Stimulated activated effector memory CD8-positive, alpha-beta T cell treated with anti-CD3 and anti-CD28 coated beads, Interleukin-12 subunit alpha, Interleukin-12 subunit beta, amount 100 ng/mL, for 72 hours (primary cell): ENCODE data around the gene BAMBI.
A peak's percentile ranks its signal among the peaks of the same experiment; 100 is the strongest.
"Not testable (repeated sequence)": the region's sequence is repeated elsewhere in the genome, so short reads cannot be mapped to it uniquely, and the experiment has no call there.

ENCODE experiments used
- ATAC-seq: fragments of 150-1000 bp; cut with Tn5 transposase; 2 replicates; pipeline ENCODE4 v1.10.0; 2021
- DNase-seq, 2 donors: peaks; one replicate each; pipeline ENCODE4 v3.0.0; 2021 to 2022; ENCODE audit warnings: low spot score in 2 of 2
- H3K27ac Mint-ChIP-seq: one replicate; pipeline ENCODE4 v1.8.0; 2022; ENCODE audit warnings: mild to moderate bottlenecking, mixed read lengths
- H3K36me3 Mint-ChIP-seq: one replicate; pipeline ENCODE4 v1.8.0; 2022; ENCODE audit warnings: mild to moderate bottlenecking, mixed read lengths
- H3K4me1 Mint-ChIP-seq: one replicate; pipeline ENCODE4 v1.8.0; 2022; ENCODE audit warnings: mixed read lengths
- H3K4me3 Mint-ChIP-seq: one replicate; pipeline ENCODE4 v1.8.0; 2022; ENCODE audit warnings: mild to moderate bottlenecking, mixed read lengths
- H3K9me3 Mint-ChIP-seq: one replicate; pipeline ENCODE4 v1.8.0; 2022; ENCODE audit warnings: mixed read lengths

Gene BAMBI

DNA sequence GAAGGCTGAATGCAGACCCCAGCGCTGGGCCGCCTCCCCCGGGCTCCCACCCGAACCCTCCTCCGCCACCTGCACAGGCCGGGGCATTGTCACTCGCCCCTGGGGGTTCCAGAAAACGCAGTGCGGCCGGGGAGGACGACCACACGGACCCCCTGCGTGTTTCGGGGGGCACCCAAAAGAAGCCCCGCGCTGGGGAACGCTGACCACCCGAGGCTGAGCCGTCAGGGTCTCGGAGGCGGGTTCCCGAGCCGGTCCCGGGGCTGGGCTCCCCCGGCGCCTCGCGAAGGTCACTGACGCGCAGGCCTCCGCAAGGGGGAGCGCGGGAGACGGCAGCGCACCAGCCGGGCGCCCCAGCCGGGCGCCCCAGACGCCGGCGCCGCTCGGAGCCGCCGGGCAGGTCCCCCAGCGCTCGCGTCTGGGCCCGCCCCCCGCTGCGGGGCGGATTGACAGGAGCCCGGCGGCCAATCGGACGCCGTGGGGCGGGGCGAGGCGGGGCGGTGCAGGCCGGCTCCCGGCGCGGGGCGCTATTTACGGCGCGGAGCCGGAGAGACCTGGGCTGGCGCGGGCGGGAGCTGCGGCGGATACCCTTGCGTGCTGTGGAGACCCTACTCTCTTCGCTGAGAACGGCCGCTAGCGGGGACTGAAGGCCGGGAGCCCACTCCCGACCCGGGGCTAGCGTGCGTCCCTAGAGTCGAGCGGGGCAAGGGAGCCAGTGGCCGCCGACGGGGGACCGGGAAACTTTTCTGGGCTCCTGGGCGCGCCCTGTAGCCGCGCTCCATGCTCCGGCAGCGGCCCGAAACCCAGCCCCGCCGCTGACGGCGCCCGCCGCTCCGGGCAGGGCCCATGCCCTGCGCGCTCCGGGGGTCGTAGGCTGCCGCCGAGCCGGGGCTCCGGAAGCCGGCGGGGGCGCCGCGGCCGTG, at the start of gene BAMBI:
Gene BAMBI (plus strand): TSS at position 554 of the 920 bp plus-strand sequence. CDS start 377 bp downstream, outside the sequence.
- Mint-ChIP-seq H3K4me1 (peaks cover 23% of the 10 kb centered on the region), H3K36me3 (no peaks in the 10 kb centered on the region), H3K9me3 (no peaks in the 10 kb centered on the region), H3K4me3 (peak within 1 kb of the TSS; percentile 66), H3K27ac (no peak within 1 kb of the TSS)
- peak; percentile 85 to 89 for DNase-seq
- peak; percentile 99 for ATAC-seq

DNA sequence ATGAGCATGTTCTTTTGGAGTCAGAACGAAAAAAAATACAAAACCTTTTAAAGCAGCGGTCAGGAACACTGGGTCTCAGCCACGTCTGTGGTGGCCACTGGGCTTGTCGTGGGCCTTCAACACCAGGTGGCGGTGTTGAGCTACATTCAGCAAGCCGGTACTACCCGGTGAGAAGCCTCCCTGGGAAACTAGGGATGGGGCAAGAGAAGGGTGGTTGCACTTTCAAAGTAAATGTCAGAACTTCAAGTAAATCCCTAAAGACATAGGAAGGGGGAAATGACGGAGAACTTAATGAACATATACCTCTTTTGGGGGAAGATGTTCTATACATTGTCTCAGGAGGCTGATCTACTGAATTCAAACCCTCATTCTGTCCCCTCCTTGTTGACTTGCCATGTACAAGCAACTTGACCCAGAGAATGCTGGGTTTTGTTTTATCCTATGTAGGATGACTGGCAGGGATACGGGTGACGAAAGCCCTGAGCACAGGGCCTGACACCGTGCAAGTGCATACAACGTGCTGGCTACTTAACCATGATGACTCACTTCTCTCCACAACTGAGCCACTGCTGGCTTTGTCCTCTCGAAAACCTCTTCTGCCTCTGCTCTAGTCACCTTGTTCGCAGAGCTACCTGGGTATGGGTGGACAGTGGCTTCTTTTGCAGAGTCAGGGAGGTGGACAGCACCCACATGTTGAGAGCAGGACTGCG, 49.0 kb upstream of the BAMBI start:
- H3K9me3 Mint-ChIP-seq = no peaks in the 10 kb centered on the region
- peak; percentile 85 for ATAC-seq
- DNase-seq = peak; percentile 61 to 80
- H3K4me3 Mint-ChIP-seq = no peak overlapping the region
- H3K36me3 Mint-ChIP-seq = peaks cover 2% of the 10 kb centered on the region
- H3K27ac Mint-ChIP-seq = no peak overlapping the region
- peaks cover 23% of the 10 kb centered on the region for H3K4me1 Mint-ChIP-seq

GRCh38 chr10:28631896-28632583, 45.3 kb upstream of the BAMBI start:
- no peak overlapping the region for H3K4me3 Mint-ChIP-seq
- H3K4me1 Mint-ChIP-seq = peaks cover 15% of the 10 kb centered on the region
- H3K9me3 Mint-ChIP-seq = no peaks in the 10 kb centered on the region
- H3K36me3 Mint-ChIP-seq = no peaks in the 10 kb centered on the region
- DNase-seq = no peak
- H3K27ac Mint-ChIP-seq = no peak overlapping the region
- no peak for ATAC-seq

DNA sequence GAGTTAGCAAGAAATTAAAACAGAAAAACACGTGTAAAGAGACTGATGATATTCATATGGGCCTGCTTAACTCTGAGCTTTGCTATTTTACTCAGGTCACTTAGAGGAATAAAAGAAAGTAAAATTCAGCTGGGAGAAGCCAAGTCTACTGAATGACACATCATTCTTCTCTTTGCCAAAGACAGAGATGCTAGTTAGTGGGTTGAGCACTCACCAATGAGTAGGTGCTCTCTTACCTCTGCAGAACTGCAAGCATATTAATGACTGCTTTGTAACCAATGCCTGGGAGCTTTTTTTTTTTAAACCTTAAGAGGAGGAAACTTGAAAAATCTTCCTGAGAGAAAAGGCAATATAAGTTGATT, 44.8 kb upstream of the BAMBI start:
- H3K36me3 Mint-ChIP-seq = no peaks in the 10 kb centered on the region
- ATAC-seq = no peak

GRCh38 chr10:28633750-28634149, 43.6 kb upstream of the BAMBI start:
- no peak for ATAC-seq
- no peak for DNase-seq
- Mint-ChIP-seq H3K36me3 (no peaks in the 10 kb centered on the region), H3K9me3 (no peaks in the 10 kb centered on the region), H3K27ac (no peak overlapping the region), H3K4me1 (peaks cover 7% of the 10 kb centered on the region), H3K4me3 (no peak overlapping the region)

More for the DNA sequence above, 44.8 kb upstream of the BAMBI start:
- Mint-ChIP-seq H3K4me1 (peaks cover 15% of the 10 kb centered on the region), H3K27ac (no peak overlapping the region), H3K9me3 (no peaks in the 10 kb centered on the region), H3K4me3 (no peak overlapping the region)
- no peak for DNase-seq

- no peaks in the 10 kb centered on the region for H3K4me1 Mint-ChIP-seq
- H3K4me3 Mint-ChIP-seq = no peak overlapping the region
- no peaks in the 10 kb centered on the region for H3K36me3 Mint-ChIP-seq
- H3K9me3 Mint-ChIP-seq = no peaks in the 10 kb centered on the region
- no peak overlapping the region for H3K27ac Mint-ChIP-seq
- no peak for ATAC-seq
- DNase-seq = no peak
Measured at GRCh38 chr10:28637346-28637745, 40.0 kb upstream of the BAMBI start.

DNA sequence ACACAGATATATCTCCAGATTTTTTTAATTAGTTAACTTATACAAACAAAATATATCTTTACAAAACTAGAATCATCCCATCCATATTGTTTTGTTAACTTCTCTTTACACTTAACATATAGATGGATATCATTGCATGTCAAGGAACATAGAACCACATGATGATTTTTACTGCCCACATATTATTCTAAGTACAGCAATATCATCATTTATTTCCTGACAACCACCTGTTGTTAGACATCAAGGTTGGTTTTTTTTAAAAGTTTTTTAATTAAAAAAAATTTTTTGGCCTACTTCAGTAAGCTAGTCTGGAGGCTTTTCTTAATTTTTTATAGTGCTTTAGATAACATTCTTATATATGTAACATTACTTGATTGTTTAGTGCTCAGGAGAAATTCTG, 38.9 kb upstream of the BAMBI start:
- no peak overlapping the region for H3K27ac Mint-ChIP-seq
- no peaks in the 10 kb centered on the region for H3K4me1 Mint-ChIP-seq
- no peaks in the 10 kb centered on the region for H3K36me3 Mint-ChIP-seq
- no peak overlapping the region for H3K4me3 Mint-ChIP-seq
- DNase-seq (no peak), ATAC-seq (no peak)
- H3K9me3 Mint-ChIP-seq = no peaks in the 10 kb centered on the region

- Mint-ChIP-seq H3K4me3 (no peak overlapping the region), H3K27ac (no peak overlapping the region), H3K4me1 (no peaks in the 10 kb centered on the region), H3K9me3 (no peaks in the 10 kb centered on the region), H3K36me3 (no peaks in the 10 kb centered on the region)
- DNase-seq = no peak
- no peak for ATAC-seq
Measured at GRCh38 chr10:28640551-28640950, 36.8 kb upstream of the BAMBI start.

GRCh38 chr10:28644647-28645046, 32.7 kb upstream of the BAMBI start:
- ATAC-seq = peak; percentile 40
- no peaks in the 10 kb centered on the region for H3K36me3 Mint-ChIP-seq
- H3K4me3 Mint-ChIP-seq = no peak overlapping the region
- no peak overlapping the region for H3K27ac Mint-ChIP-seq
- no peaks in the 10 kb centered on the region for H3K9me3 Mint-ChIP-seq
- no peak for DNase-seq
- H3K4me1 Mint-ChIP-seq = no peaks in the 10 kb centered on the region

- DNase-seq = no peak
Measured at GRCh38 chr10:28652106-28652505, 25.2 kb upstream of the BAMBI start.

DNA sequence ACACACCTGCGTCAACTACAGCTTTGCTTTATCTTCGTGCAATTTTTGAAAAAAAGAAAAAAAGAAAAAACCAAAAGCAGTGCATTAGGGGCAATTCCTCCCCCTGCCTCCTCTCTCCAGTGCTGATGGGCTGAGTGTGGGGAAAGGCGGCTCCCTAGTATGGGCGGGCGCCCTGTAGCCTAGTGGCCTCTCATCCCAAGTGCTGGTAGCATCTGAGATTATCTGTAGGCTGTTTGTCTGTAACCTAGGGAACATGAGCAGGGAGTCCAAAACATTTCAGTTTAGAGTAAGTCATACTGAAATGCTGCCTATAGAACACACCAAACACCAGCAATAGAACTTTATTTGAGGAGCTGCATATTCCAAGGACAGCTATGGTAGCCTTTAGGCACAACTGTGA, 24.6 kb upstream of the BAMBI start:
- Mint-ChIP-seq H3K36me3 (no peaks in the 10 kb centered on the region), H3K4me1 (no peaks in the 10 kb centered on the region), H3K27ac (no peak overlapping the region), H3K4me3 (no peak overlapping the region), H3K9me3 (no peaks in the 10 kb centered on the region)
- ATAC-seq (no peak), DNase-seq (no peak)

More at GRCh38 chr10:28652106-28652505, 25.2 kb upstream of the BAMBI start:
- no peak overlapping the region for H3K27ac Mint-ChIP-seq
- no peak for ATAC-seq
- H3K9me3 Mint-ChIP-seq = no peaks in the 10 kb centered on the region
- H3K36me3 Mint-ChIP-seq = no peaks in the 10 kb centered on the region
- no peaks in the 10 kb centered on the region for H3K4me1 Mint-ChIP-seq
- H3K4me3 Mint-ChIP-seq = no peak overlapping the region

- not testable (repeated sequence) for DNase-seq, H3K4me3 Mint-ChIP-seq, H3K36me3 Mint-ChIP-seq, ATAC-seq, H3K4me1 Mint-ChIP-seq, H3K9me3 Mint-ChIP-seq, H3K27ac Mint-ChIP-seq
Measured at GRCh38 chr10:28658824-28659223, 18.5 kb upstream of the BAMBI start.

- DNase-seq = no peak
- Mint-ChIP-seq H3K36me3 (no peaks in the 10 kb centered on the region), H3K4me3 (no peak overlapping the region), H3K27ac (no peak overlapping the region), H3K4me1 (peaks cover 5% of the 10 kb centered on the region), H3K9me3 (no peaks in the 10 kb centered on the region)
- no peak for ATAC-seq
Measured at GRCh38 chr10:28661035-28661434, 16.3 kb upstream of the BAMBI start.

- Mint-ChIP-seq H3K27ac (no peak overlapping the region), H3K4me1 (peaks cover 14% of the 10 kb centered on the region), H3K36me3 (no peaks in the 10 kb centered on the region), H3K4me3 (no peak overlapping the region), H3K9me3 (no peaks in the 10 kb centered on the region)
- peak; percentile 45 to 72 for DNase-seq
- ATAC-seq = peak; percentile 78
Measured at GRCh38 chr10:28663576-28664368, 13.5 kb upstream of the BAMBI start.

DNA sequence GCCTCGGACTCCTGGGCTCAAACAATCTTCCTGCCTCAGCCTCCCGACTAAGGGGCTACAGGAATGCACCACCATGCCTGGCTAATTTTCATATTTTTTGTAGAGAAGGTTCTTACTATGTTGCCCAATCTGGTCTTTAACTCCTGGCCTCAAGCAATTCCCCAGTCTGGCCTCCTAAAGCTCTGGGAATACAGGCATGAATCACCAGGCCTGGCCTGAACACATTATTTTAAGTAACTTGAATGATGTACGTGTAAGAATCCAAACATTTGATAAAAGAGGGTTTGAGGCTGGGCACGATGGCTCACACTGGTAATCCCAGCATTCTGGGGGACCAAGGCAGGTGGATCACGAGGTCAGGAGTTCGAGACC, 13.0 kb upstream of the BAMBI start:
- Mint-ChIP-seq H3K4me1 (peaks cover 19% of the 10 kb centered on the region), H3K36me3 (no peaks in the 10 kb centered on the region), H3K27ac (no peak overlapping the region), H3K4me3 (no peak overlapping the region), H3K9me3 (no peaks in the 10 kb centered on the region)
- no peak for DNase-seq
- ATAC-seq = no peak
